ENCODE data around the gene FILIP1. TPM values are rescaled to one million over a fixed set of nuclear protein-coding genes. Genes with fewer than 3 reads are reported as not detected.
A peak's percentile ranks its signal among the peaks of the same experiment; 100 is the strongest.

FILIP1 gene
- total RNA-seq, 3 donors from 2014 or later: 2.9 to 4.3 (median 4.3) TPM

DNA sequence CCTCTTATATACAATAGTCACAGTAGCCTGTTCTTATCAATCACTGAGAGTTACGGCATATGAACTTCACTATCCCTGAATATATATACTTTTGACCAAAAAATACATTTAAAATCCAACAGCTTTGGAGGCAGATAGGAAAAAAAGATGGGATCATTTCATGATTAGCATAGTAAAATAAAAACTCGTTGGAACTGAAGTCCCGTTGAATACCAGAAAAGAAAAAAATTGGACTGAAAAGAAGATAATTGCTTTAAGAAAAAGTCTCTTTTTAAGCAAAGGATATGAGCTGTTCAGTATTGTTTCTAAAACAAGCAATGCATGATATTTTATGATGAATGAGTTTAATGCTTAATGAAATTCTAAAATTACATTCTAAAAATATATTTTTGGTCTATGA lies 4.4 kb upstream of the FILIP1 start:
- no peaks in the 10 kb centered on the region for H3K27me3 ChIP-seq
- no peak overlapping the region for H3K27ac ChIP-seq
- H3K4me1 ChIP-seq: no peaks in the 10 kb centered on the region
- TF ChIP-seq, protein P1, sequence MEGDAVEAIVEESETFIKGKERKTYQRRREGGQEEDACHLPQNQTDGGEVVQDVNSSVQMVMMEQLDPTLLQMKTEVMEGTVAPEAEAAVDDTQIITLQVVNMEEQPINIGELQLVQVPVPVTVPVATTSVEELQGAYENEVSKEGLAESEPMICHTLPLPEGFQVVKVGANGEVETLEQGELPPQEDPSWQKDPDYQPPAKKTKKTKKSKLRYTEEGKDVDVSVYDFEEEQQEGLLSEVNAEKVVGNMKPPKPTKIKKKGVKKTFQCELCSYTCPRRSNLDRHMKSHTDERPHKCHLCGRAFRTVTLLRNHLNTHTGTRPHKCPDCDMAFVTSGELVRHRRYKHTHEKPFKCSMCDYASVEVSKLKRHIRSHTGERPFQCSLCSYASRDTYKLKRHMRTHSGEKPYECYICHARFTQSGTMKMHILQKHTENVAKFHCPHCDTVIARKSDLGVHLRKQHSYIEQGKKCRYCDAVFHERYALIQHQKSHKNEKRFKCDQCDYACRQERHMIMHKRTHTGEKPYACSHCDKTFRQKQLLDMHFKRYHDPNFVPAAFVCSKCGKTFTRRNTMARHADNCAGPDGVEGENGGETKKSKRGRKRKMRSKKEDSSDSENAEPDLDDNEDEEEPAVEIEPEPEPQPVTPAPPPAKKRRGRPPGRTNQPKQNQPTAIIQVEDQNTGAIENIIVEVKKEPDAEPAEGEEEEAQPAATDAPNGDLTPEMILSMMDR (IDR thresholded peaks at IDR 0.05): no peak
- TF ChIP-seq POLR2A (IDR thresholded peaks at IDR 0.05) (no peak), POLR2AphosphoS5 (IDR thresholded peaks at IDR 0.05) (no peak)
- DNase-seq (ENCODE audit: low spot score in 2 of 2): no peak
- H3K36me3 ChIP-seq: no peaks in the 10 kb centered on the region
- H3K9me3 ChIP-seq: no peaks in the 10 kb centered on the region
- H3K4me3 ChIP-seq: no peak overlapping the region
- intact Hi-C loops (cut with DNase I; ENCODE audit: low total_unique reads): no loop called here

GRCh38 chr6:75495011-75495410 lies 1.4 kb upstream of the FILIP1 start:
- Histone ChIP-seq H3K9me3 (no peaks in the 10 kb centered on the region), H3K4me1 (no peaks in the 10 kb centered on the region), H3K4me3 (no peak overlapping the region), H3K27me3 (no peaks in the 10 kb centered on the region), H3K27ac (no peak overlapping the region), H3K36me3 (no peaks in the 10 kb centered on the region)
- TF ChIP-seq POLR2A (IDR thresholded peaks at IDR 0.05) (no peak), POLR2AphosphoS5 (IDR thresholded peaks at IDR 0.05) (no peak)
- TF ChIP-seq, protein P1 (IDR thresholded peaks at IDR 0.05): no peak
- DNase-seq (ENCODE audit: low spot score in 2 of 2): no peak
- intact Hi-C loops (cut with DNase I; ENCODE audit: low total_unique reads): no loop called here

DNA sequence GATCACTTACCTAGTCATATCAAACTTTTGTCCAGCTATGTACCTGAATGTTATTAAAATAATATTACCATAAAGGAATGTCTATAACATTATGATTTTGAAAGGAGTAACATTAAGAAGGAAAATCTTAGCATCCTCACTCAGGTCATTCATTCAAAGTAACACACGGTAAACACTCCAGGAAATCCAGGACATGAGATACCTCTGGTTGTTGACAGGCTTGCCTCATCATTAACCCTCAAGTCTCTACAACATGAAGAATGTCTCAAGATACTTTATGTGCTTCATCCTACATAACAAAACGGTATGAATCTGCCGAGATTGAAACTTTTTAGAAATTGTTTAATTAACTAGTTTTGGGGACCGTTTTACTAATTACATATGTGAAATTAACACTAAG lies 690 bp upstream of the FILIP1 start:
- DNase-seq (ENCODE audit: low spot score in 2 of 2): no peak
- no peak for TF ChIP-seq POLR2AphosphoS5 (IDR thresholded peaks at IDR 0.05)
- TF ChIP-seq POLR2A (IDR thresholded peaks at IDR 0.05): no peak
- TF ChIP-seq, protein P1 (IDR thresholded peaks at IDR 0.05): no peak
- Histone ChIP-seq H3K27me3 (no peaks in the 10 kb centered on the region), H3K4me1 (no peaks in the 10 kb centered on the region), H3K4me3 (peak overlapping the region in 1 of 3 donors; percentile 40), H3K9me3 (no peaks in the 10 kb centered on the region), H3K36me3 (no peaks in the 10 kb centered on the region), H3K27ac (peak overlapping the region in 1 of 2 donors; percentile 75)
- intact Hi-C loops (cut with DNase I; ENCODE audit: low total_unique reads): no loop called here

DNA sequence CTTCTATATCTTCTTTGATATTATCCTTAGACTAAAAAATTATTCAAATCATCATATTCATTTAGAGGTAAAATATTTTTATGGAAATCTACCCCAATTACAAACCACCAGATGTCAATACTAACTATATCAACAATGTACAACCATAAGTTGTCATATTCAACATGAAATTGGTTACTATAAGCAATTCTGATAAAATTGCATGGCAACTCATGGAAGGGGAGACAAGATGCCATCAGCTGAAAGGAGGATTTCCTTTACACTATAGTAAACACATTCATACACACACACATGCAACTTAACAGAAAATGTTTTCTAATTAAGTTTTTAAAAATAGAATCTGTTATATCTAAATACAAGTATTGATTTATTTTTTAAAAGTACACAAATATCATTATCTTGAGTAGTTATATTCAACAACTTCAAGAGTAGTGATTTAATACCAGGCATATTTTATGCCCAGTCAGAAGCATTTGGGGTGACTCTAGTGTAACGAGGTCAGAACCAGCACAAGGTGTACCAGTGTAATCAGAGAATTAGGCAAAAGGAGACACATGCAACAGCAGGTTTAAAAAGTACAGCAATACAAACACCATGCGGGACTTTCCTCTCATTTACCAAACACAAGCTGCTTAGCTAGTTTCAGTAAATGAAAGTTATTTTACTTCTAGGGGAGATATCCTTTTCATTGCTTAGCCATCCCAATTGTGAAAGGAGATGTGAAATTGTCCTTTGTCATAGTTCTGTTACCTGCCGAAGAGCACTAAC lies 1.0 kb downstream of the FILIP1 start:
- H3K4me1 ChIP-seq: no peaks in the 10 kb centered on the region
- no peak for TF ChIP-seq POLR2A (IDR thresholded peaks at IDR 0.05)
- TF ChIP-seq, protein P1 (IDR thresholded peaks at IDR 0.05): no peak
- no peak for TF ChIP-seq POLR2AphosphoS5 (IDR thresholded peaks at IDR 0.05)
- H3K36me3 ChIP-seq: no peaks in the 10 kb centered on the region
- DNase-seq (ENCODE audit: low spot score in 2 of 2): no peak
- peak overlapping the region; percentile 62 to 75 for H3K27ac ChIP-seq
- H3K4me3 ChIP-seq: peak overlapping the region; percentile 24 to 54 (median 40)
- H3K27me3 ChIP-seq: no peaks in the 10 kb centered on the region
- intact Hi-C loops (cut with DNase I; ENCODE audit: low total_unique reads): no loop called here
- H3K9me3 ChIP-seq: no peaks in the 10 kb centered on the region

GRCh38 chr6:75491291-75491690 lies 2.3 kb downstream of the FILIP1 start:
- no peaks in the 10 kb centered on the region for H3K9me3 ChIP-seq
- H3K4me3 ChIP-seq: peak overlapping the region in 2 of 3 donors; percentile 19 to 40
- H3K27me3 ChIP-seq: no peaks in the 10 kb centered on the region
- DNase-seq (ENCODE audit: low spot score in 2 of 2): no peak
- intact Hi-C loops (cut with DNase I; ENCODE audit: low total_unique reads): no loop called here
- no peaks in the 10 kb centered on the region for H3K4me1 ChIP-seq
- TF ChIP-seq POLR2AphosphoS5 (IDR thresholded peaks at IDR 0.05): no peak
- TF ChIP-seq POLR2A (IDR thresholded peaks at IDR 0.05): no peak
- TF ChIP-seq, protein P1 (IDR thresholded peaks at IDR 0.05): no peak
- no peaks in the 10 kb centered on the region for H3K36me3 ChIP-seq
- peak overlapping the region in 1 of 2 donors; percentile 41 for H3K27ac ChIP-seq
